Hepatocyte (in vitro differentiated cells): ENCODE measurements around the gene TBL2. TPM values are rescaled to one million over a fixed set of nuclear protein-coding genes. Genes with fewer than 3 reads are reported as not detected.
A peak's percentile ranks its signal among the peaks of the same experiment; 100 is the strongest.
"Not testable (repeated sequence)": the region's sequence is repeated elsewhere in the genome, so short reads cannot be mapped to it uniquely, and the experiment has no call there.

Experiments used
- DNase-seq: peaks from one replicate; pipeline ENCODE4 v3.0.0-alpha.2; 2016; ENCODE audit warnings: low spot score
- H2AFZ ChIP-seq: fragments of 200-600 bp; sonication (generic); 2 replicates; pipeline ENCODE4 v1.6.0; 2016; ENCODE audit warnings: antibody characterized with exemption, mild to moderate bottlenecking
- H3K27ac ChIP-seq: fragments of 200-600 bp; sonication (generic); 2 replicates; pipeline ENCODE4 v1.5.1; 2016; ENCODE audit warnings: mild to moderate bottlenecking
- H3K27me3 ChIP-seq: fragments of 200-600 bp; sonication (generic); 2 replicates; pipeline ENCODE4 v1.6.1; 2016
- H3K36me3 ChIP-seq: fragments of 200-600 bp; sonication (generic); replicated peaks from 2 replicates; pipeline ENCODE4 v1.5.1; 2016; ENCODE audit warnings: low read depth; ENCODE audit not compliant: insufficient read depth
- H3K4me1 ChIP-seq: fragments of 200-600 bp; sonication (generic); 2 replicates; pipeline ENCODE4 v1.5.1; 2016; ENCODE audit warnings: mild to moderate bottlenecking, moderate library complexity; ENCODE audit not compliant: insufficient read depth
- H3K4me2 ChIP-seq: fragments of 200-600 bp; sonication (generic); 2 replicates; pipeline ENCODE4 v1.6.0; 2016
- H3K4me3 ChIP-seq: fragments of 200-600 bp; sonication (generic); 2 replicates; pipeline ENCODE4 v1.5.1; 2016; ENCODE audit warnings: mild to moderate bottlenecking
- H3K79me2 ChIP-seq: fragments of 200-600 bp; sonication (generic); 2 replicates; pipeline ENCODE4 v1.6.0; 2017; ENCODE audit warnings: mild to moderate bottlenecking
- H3K9me2 ChIP-seq: fragments of 200-600 bp; sonication (generic); replicated peaks from 2 replicates; pipeline ENCODE4 v1.6.0; 2017; ENCODE audit warnings: mild to moderate bottlenecking; ENCODE audit not compliant: insufficient read depth
- H3K9me3 ChIP-seq: fragments of 200-600 bp; sonication (generic); 2 replicates; pipeline ENCODE4 v1.5.1; 2016; ENCODE audit warnings: low read depth, mild to moderate bottlenecking
- H4K20me1 ChIP-seq: fragments of 200-600 bp; sonication (generic); 2 replicates; pipeline ENCODE4 v1.6.0; 2016; ENCODE audit warnings: mild to moderate bottlenecking; ENCODE audit not compliant: insufficient read depth, poor library complexity, severe bottlenecking
- CTCF ChIP-seq: fragments of 200-600 bp; sonication (generic); IDR thresholded peaks from 2 replicates; pipeline ENCODE4 v1.5.1; 2016; ENCODE audit warnings: antibody characterized with exemption, mild to moderate bottlenecking; ENCODE audit not compliant: poor library complexity
- EZH2 ChIP-seq: fragments of 200-600 bp; sonication (generic); IDR thresholded peaks from 2 replicates; pipeline ENCODE4 v1.6.1; 2016; ENCODE audit warnings: antibody characterized with exemption, mild to moderate bottlenecking, borderline replicate concordance
- EZH2phosphoT487 ChIP-seq: fragments of 200-600 bp; sonication (generic); IDR thresholded peaks from one replicate; pipeline ENCODE4 v1.6.1; 2018; ENCODE audit warnings: antibody characterized with exemption, mild to moderate bottlenecking, low read depth, moderate library complexity; ENCODE audit not compliant: unreplicated experiment, severe bottlenecking
- WGBS: methylation state at CpG from one replicate; pipeline ENCODE4 v1.1.6; 2016; ENCODE audit warnings: low lambda C conversion rate; ENCODE audit errors: missing lambda C conversion rate; 5-methylcytosine and 5-hydroxymethylcytosine counted together
- polyA plus RNA-seq: library from polyadenylated mRNA; unstranded; fragments of >200 nt; fragmentation: Nextera tagmentation; extraction: Ambion mirVana; gene quantifications from 2 replicates; pipeline ENCODE4 v1.2.1, GENCODE V29; 2016
- total RNA-seq: library from RNA; depleted of rRNA; stranded (reverse); fragments of >200 nt; gene quantifications from 2 replicates; pipeline ENCODE4 v1.2.3, GENCODE V29; 2014

Gene TBL2
- total and polyA plus RNA-seq, 2 experiments from 2014 or later = 55.5 to 73.6 TPM

- DNase-seq = no peak
- peaks cover 4% of the 10 kb centered on the region for H3K4me1 ChIP-seq
- H4K20me1 ChIP-seq = no peaks in the 10 kb centered on the region
- no peak overlapping the region for H3K4me3 ChIP-seq
- no peaks in the 10 kb centered on the region for H3K9me3 ChIP-seq
- no peaks in the 10 kb centered on the region for H3K36me3 ChIP-seq
- TF ChIP-seq EZH2 = no peak
- no peak for TF ChIP-seq EZH2phosphoT487
- TF ChIP-seq CTCF = no peak
- H3K27me3 ChIP-seq = peaks cover 36% of the 10 kb centered on the region
- no peak overlapping the region for H2AFZ ChIP-seq
- no peak overlapping the region for H3K27ac ChIP-seq
- no peaks in the 10 kb centered on the region for H3K79me2 ChIP-seq
- peak overlapping the region; percentile 98 for H3K4me2 ChIP-seq
- H3K9me2 ChIP-seq = no peaks in the 10 kb centered on the region
- 45% methylated on average over 2 of the region's 2 CpGs for WGBS
Observed at GRCh38 chr7:73622527-73622908, 44.1 kb upstream of the TBL2 start.

- no peaks in the 10 kb centered on the region for H4K20me1 ChIP-seq
- no peak for DNase-seq
- H3K9me2 ChIP-seq = no peaks in the 10 kb centered on the region
- no peak for TF ChIP-seq EZH2phosphoT487
- no peak for TF ChIP-seq EZH2
- TF ChIP-seq CTCF = no peak
- H2AFZ ChIP-seq = no peak overlapping the region
- WGBS = 76% methylated on average over 5 of the region's 7 CpGs
- H3K9me3 ChIP-seq = no peaks in the 10 kb centered on the region
- H3K27me3 ChIP-seq = peaks cover 34% of the 10 kb centered on the region
- no peaks in the 10 kb centered on the region for H3K36me3 ChIP-seq
- no peaks in the 10 kb centered on the region for H3K79me2 ChIP-seq
- H3K4me1 ChIP-seq = peaks cover 4% of the 10 kb centered on the region
- H3K4me2 ChIP-seq = no peak overlapping the region
- H3K27ac ChIP-seq = no peak overlapping the region
- H3K4me3 ChIP-seq = no peak overlapping the region
Observed at GRCh38 chr7:73621168-73622063, 43.0 kb upstream of the TBL2 start.

GRCh38 chr7:73619394-73619793 is 41.0 kb upstream of the TBL2 start:
- not testable (repeated sequence) for H3K4me3 ChIP-seq, H3K9me3 ChIP-seq, H3K9me2 ChIP-seq, H3K4me2 ChIP-seq, H3K79me2 ChIP-seq, H2AFZ ChIP-seq, H3K36me3 ChIP-seq, H3K27ac ChIP-seq, H4K20me1 ChIP-seq, DNase-seq, H3K4me1 ChIP-seq
- 86% methylated on average over 11 of the region's 11 CpGs for WGBS
- peaks cover 21% of the 10 kb centered on the region for H3K27me3 ChIP-seq

GRCh38 chr7:73618538-73618937 is 40.2 kb upstream of the TBL2 start:
- TF ChIP-seq CTCF = no peak
- no peak for TF ChIP-seq EZH2
- no peak for TF ChIP-seq EZH2phosphoT487
- WGBS = 47% methylated on average over 4 of the region's 4 CpGs
- Histone ChIP-seq H4K20me1 (no peaks in the 10 kb centered on the region), H3K27ac (no peak overlapping the region), H3K9me3 (no peaks in the 10 kb centered on the region), H3K9me2 (no peaks in the 10 kb centered on the region), H3K36me3 (no peaks in the 10 kb centered on the region), H3K4me1 (no peaks in the 10 kb centered on the region), H2AFZ (no peak overlapping the region), H3K4me2 (no peak overlapping the region), H3K79me2 (no peaks in the 10 kb centered on the region), H3K27me3 (peaks cover 13% of the 10 kb centered on the region), H3K4me3 (no peak overlapping the region)
- DNase-seq = no peak

- not testable (repeated sequence) for H3K79me2 ChIP-seq, DNase-seq, H3K9me3 ChIP-seq, H3K27ac ChIP-seq, H3K4me2 ChIP-seq, H2AFZ ChIP-seq, H3K4me1 ChIP-seq, H3K4me3 ChIP-seq, H3K27me3 ChIP-seq, H3K9me2 ChIP-seq, H3K36me3 ChIP-seq, H4K20me1 ChIP-seq
- WGBS = 95% methylated on average over 9 of the region's 9 CpGs
Observed at GRCh38 chr7:73617520-73617919, 39.1 kb upstream of the TBL2 start.
